Panc1 (cell line): ENCODE data around the gene MAP3K20. TPM values are rescaled to one million over a fixed set of nuclear protein-coding genes. Genes with fewer than 3 reads are reported as not detected.
A peak's percentile ranks its signal among the peaks of the same experiment; 100 is the strongest.

Experiments
- ATAC-seq: fragments of 200-7000 bp; cut with Tn5 transposase; 2 replicates; pipeline ENCODE4 v1.9.1; 2020; ENCODE audit warnings: mild to moderate bottlenecking, moderate library complexity
- BruUV-seq: library from RNA; stranded (reverse); fragments of 400-500 nt; replicated peaks from 2 replicates; lab custom pipeline; 2021; lab: Mats Ljungman, UMichigan
- CTCF ChIA-PET: fragments of 300-600 bp; sonication (Branson Sonifier 250); formaldehyde crosslinking; loops from one replicate; lab custom pipeline; 2022; ENCODE audit warnings: antibody characterized with exemption; lab: Charles Lee
- POLR2A ChIA-PET: fragments of 300-600 bp; sonication (Branson Sonifier 250); formaldehyde crosslinking; loops from one replicate; lab custom pipeline; 2022; ENCODE audit warnings: antibody characterized with exemption; lab: Charles Lee
- DNase-seq: peaks from one replicate; pipeline ENCODE4 v3.0.0-alpha.2; 2010; ENCODE audit warnings: low read depth, low spot score
- H3K27ac ChIP-seq: 2 replicates; pipeline ENCODE4 v1.5.1; 2011; ENCODE audit warnings: mild to moderate bottlenecking, low read length, inconsistent platforms
- H3K27me3 ChIP-seq: fragments of 200-500 bp; sonication (Bioruptor generic); 2 replicates; pipeline ENCODE4 v1.6.0; 2014; ENCODE audit warnings: low read length, inconsistent platforms; ENCODE audit not compliant: control insufficient read depth, insufficient read depth
- H3K36me3 ChIP-seq: fragments of 200-500 bp; sonication (Bioruptor generic); 2 replicates; pipeline ENCODE4 v1.5.1; 2014; ENCODE audit warnings: inconsistent platforms, mild to moderate bottlenecking, low read length, moderate library complexity; ENCODE audit not compliant: control insufficient read depth, insufficient read depth
- H3K4me1 ChIP-seq: 2 replicates; pipeline ENCODE4 v1.5.1; 2011; ENCODE audit warnings: inconsistent platforms, mild to moderate bottlenecking, low read length, moderate library complexity; ENCODE audit not compliant: control insufficient read depth, insufficient read depth
- H3K4me3 ChIP-seq, 2 experiments: 2 replicates each; pipeline ENCODE4 v1.5.1; 2011 to 2012; ENCODE audit warnings: low read depth in 2 of 2, low read length in 2 of 2, mild to moderate bottlenecking in 2 of 2, inconsistent platforms in 1 of 2, moderate library complexity in 1 of 2
- H3K9me3 ChIP-seq: fragments of 200-500 bp; sonication (Bioruptor generic); 2 replicates; pipeline ENCODE4 v1.5.1; 2014; ENCODE audit warnings: low read depth, mild to moderate bottlenecking, inconsistent platforms, low read length, moderate library complexity; ENCODE audit not compliant: control insufficient read depth, insufficient read depth
- POLR2AphosphoS5 ChIP-seq: IDR thresholded peaks from 2 replicates; pipeline ENCODE4 v1.6.1; 2012; ENCODE audit warnings: mild to moderate bottlenecking, low read depth, low read length, moderate library complexity
- SIN3A ChIP-seq: IDR thresholded peaks from 2 replicates; pipeline ENCODE4 v1.6.1; 2012; ENCODE audit warnings: low read depth, mild to moderate bottlenecking, low read length, moderate library complexity, borderline replicate concordance; ENCODE audit not compliant: insufficient read depth
- TCF7L2 ChIP-seq: IDR thresholded peaks from 2 replicates; pipeline ENCODE4 v1.6.1; 2011; ENCODE audit warnings: mild to moderate bottlenecking, low read depth, low read length, inconsistent platforms
- in situ Hi-C: cut with HindIII; loops from 2 replicates; pipeline ENCODE4 v1.10.0; 2016; ENCODE audit warnings: low sequenced_read_pairs, low pct_unique_long_range_greater_than_20kb
- intact Hi-C: fragments of 100-400 bp; cut with micrococcal nuclease; formaldehyde crosslinking; loops from one replicate; pipeline ENCODE4 v1.10.0; 2022; ENCODE audit not compliant: unreplicated experiment
- total RNA-seq: library from RNA; stranded (reverse); gene quantifications from one replicate; pipeline ENCODE4 v1.2.1, GENCODE V29; 2021; ENCODE audit not compliant: unreplicated experiment
- TF ChIP-seq, protein P1 (sequence below), 2 experiments: IDR thresholded peaks; 2 replicates each; pipeline ENCODE4 v1.6.1; 2011 to 2012; ENCODE audit warnings: low read depth in 2 of 2, control low read depth in 1 of 2, low read length in 1 of 2, mild to moderate bottlenecking in 1 of 2, moderate library complexity in 1 of 2; ENCODE audit not compliant: insufficient read depth in 1 of 2
- TF ChIP-seq, protein P2 (sequence below): fragments of 450-650 bp; IDR thresholded peaks from 2 replicates; pipeline ENCODE4 v1.5.1; 2017; ENCODE audit warnings: mild to moderate bottlenecking

Gene MAP3K20
- total RNA-seq, 1 experiment from 2014 or later = 121 TPM

DNA sequence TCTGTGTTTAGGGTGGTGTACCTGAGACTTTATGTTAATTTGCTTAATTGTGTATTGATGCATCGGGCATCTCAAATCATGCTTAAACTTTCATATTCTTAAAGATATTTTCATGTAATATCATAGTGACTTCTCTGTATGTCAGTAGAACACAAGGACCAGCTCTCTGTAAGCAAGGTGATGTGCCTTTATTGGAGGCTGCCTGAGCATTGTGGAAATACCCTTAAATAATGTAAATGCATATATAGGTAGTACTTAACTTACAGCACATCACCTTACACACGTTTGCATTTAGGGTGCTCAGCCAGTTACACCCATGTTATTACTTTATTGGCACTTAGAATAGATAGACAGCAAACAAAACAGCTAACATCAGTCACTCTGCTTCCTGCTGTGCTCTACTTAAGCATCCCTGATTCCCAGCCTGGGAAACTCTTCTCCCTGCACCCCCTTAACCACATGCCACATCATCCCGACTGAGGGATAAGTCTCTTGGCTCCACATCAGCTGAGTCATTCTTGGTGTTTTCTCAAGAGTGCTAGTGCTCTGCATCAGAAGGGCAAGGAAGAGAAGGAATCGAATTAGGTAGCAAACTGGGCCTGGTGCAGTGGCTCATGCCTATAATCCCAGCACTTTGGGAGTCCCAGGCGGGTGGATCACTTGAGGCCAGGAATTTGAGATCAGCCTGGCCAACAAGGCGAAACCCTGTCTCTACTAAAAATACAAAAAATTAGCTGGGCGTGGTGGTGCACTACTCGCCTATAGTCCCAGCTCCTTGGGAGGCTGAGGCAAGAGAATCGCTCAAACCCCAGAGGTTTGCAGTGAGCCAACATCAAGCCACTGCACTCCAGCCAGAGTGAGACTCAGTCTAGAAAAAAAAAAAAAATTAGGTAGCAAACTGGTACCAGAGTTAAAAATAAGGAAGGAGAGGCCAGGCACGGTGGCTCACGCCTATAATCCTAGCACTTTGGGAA is 108.7 kb downstream of the MAP3K20 start:
- intact Hi-C loops (no loop called here), in situ Hi-C loops (no loop called here)
- ChIA-PET POLR2A (interaction anchor here (1.0 kb wide), 1 partner anchor 62 kb away, joined by 4 read pairs; no protein-coding TSS in a partner anchor), CTCF (interaction anchor here (0.7 to 1.0 kb wide), 2 partner anchors 26 to 93 kb away, joined by 3 to 5 read pairs; no protein-coding TSS in a partner anchor)
- BruUV-seq = no TSS peak
- Histone ChIP-seq H3K4me1 (peaks cover 70% of the 10 kb centered on the region), H3K27ac (peak overlapping the region; percentile 95), H3K4me3 (no peak overlapping the region), H3K27me3 (no peaks in the 10 kb centered on the region), H3K9me3 (no peaks in the 10 kb centered on the region), H3K36me3 (peaks cover 2% of the 10 kb centered on the region)
- no peak for TF ChIP-seq TCF7L2
- TF ChIP-seq POLR2AphosphoS5 = peak; percentile 83; the same call in 1 of the 2 replicates
- DNase-seq = peak; percentile 93
- ATAC-seq = peak; percentile 97

DNA sequence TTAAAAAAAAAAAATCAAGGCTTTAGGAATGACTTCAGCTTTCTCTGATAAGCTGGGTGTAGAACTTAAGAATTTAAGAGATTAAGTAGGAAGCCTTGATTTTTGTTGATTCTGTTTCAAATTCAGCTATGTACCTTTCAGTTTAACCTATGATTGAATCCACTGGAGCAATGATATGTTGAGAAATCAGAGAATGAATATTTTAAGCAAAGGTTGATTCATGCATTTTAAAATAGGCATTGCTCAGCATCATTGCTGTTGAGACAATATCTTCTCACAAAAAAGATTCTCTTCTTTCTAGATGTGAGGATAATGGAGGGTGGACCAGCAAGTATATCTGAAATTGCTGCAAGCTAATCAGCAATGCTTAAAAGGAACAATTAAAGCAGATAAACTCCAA is 109.8 kb downstream of the MAP3K20 start:
- Histone ChIP-seq H3K27ac (peak overlapping the region; percentile 95), H3K27me3 (no peaks in the 10 kb centered on the region), H3K4me3 (no peak overlapping the region), H3K36me3 (peaks cover 5% of the 10 kb centered on the region), H3K9me3 (no peaks in the 10 kb centered on the region), H3K4me1 (peaks cover 78% of the 10 kb centered on the region)
- CTCF ChIA-PET = interaction anchor here (1.0 kb wide), 1 partner anchor 94 kb away, joined by 3 read pairs; no protein-coding TSS in a partner anchor
- intact Hi-C loops = no loop called here
- in situ Hi-C loops = no loop called here
- no peak for ATAC-seq
- no peak for DNase-seq
- POLR2A ChIA-PET = no interaction called here
- TF ChIP-seq SIN3A (no peak), TCF7L2 (no peak), POLR2AphosphoS5 (no peak)
- TF ChIP-seq, protein P1, sequence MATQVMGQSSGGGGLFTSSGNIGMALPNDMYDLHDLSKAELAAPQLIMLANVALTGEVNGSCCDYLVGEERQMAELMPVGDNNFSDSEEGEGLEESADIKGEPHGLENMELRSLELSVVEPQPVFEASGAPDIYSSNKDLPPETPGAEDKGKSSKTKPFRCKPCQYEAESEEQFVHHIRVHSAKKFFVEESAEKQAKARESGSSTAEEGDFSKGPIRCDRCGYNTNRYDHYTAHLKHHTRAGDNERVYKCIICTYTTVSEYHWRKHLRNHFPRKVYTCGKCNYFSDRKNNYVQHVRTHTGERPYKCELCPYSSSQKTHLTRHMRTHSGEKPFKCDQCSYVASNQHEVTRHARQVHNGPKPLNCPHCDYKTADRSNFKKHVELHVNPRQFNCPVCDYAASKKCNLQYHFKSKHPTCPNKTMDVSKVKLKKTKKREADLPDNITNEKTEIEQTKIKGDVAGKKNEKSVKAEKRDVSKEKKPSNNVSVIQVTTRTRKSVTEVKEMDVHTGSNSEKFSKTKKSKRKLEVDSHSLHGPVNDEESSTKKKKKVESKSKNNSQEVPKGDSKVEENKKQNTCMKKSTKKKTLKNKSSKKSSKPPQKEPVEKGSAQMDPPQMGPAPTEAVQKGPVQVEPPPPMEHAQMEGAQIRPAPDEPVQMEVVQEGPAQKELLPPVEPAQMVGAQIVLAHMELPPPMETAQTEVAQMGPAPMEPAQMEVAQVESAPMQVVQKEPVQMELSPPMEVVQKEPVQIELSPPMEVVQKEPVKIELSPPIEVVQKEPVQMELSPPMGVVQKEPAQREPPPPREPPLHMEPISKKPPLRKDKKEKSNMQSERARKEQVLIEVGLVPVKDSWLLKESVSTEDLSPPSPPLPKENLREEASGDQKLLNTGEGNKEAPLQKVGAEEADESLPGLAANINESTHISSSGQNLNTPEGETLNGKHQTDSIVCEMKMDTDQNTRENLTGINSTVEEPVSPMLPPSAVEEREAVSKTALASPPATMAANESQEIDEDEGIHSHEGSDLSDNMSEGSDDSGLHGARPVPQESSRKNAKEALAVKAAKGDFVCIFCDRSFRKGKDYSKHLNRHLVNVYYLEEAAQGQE (IDR thresholded peaks at IDR 0.05; ENCODE audit: insufficient read depth in 1 of 2, low read depth in 2 of 2, low read length in 1 of 2) = no peak
- TF ChIP-seq, protein P2, sequence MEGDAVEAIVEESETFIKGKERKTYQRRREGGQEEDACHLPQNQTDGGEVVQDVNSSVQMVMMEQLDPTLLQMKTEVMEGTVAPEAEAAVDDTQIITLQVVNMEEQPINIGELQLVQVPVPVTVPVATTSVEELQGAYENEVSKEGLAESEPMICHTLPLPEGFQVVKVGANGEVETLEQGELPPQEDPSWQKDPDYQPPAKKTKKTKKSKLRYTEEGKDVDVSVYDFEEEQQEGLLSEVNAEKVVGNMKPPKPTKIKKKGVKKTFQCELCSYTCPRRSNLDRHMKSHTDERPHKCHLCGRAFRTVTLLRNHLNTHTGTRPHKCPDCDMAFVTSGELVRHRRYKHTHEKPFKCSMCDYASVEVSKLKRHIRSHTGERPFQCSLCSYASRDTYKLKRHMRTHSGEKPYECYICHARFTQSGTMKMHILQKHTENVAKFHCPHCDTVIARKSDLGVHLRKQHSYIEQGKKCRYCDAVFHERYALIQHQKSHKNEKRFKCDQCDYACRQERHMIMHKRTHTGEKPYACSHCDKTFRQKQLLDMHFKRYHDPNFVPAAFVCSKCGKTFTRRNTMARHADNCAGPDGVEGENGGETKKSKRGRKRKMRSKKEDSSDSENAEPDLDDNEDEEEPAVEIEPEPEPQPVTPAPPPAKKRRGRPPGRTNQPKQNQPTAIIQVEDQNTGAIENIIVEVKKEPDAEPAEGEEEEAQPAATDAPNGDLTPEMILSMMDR = no peak
- BruUV-seq = no TSS peak
